HUES48 (cell line): ENCODE measurements around the gene GSTA3.
"Not testable (repeated sequence)": the region's sequence is repeated elsewhere in the genome, so short reads cannot be mapped to it uniquely, and the experiment has no call there.

Source experiments
- H3K27ac ChIP-seq: one replicate; pipeline ENCODE4 v1.7.0; 2013; ENCODE audit warnings: low read depth, low read length, inconsistent platforms
- H3K27me3 ChIP-seq: 2 replicates; pipeline ENCODE4 v1.6.1; 2013; ENCODE audit warnings: mild to moderate bottlenecking, low read length; ENCODE audit not compliant: control insufficient read depth, insufficient read depth
- H3K36me3 ChIP-seq: 2 replicates; pipeline ENCODE4 v1.6.1; 2013; ENCODE audit warnings: low read length; ENCODE audit not compliant: control insufficient read depth, insufficient read depth
- H3K4me1 ChIP-seq: 2 replicates; pipeline ENCODE4 v1.6.1; 2013; ENCODE audit warnings: mild to moderate bottlenecking, low read length; ENCODE audit not compliant: control insufficient read depth, insufficient read depth
- H3K4me3 ChIP-seq: 2 replicates; pipeline ENCODE4 v1.5.1; 2013; ENCODE audit warnings: mild to moderate bottlenecking, low read depth, low read length
- H3K9ac ChIP-seq: 2 replicates; pipeline ENCODE4 v1.6.1; 2013; ENCODE audit warnings: mild to moderate bottlenecking, low read depth, low read length, moderate library complexity
- H3K9me3 ChIP-seq: 2 replicates; pipeline ENCODE4 v1.6.1; 2013; ENCODE audit warnings: low read length; ENCODE audit not compliant: control insufficient read depth, insufficient read depth

The GSTA3 gene

DNA sequence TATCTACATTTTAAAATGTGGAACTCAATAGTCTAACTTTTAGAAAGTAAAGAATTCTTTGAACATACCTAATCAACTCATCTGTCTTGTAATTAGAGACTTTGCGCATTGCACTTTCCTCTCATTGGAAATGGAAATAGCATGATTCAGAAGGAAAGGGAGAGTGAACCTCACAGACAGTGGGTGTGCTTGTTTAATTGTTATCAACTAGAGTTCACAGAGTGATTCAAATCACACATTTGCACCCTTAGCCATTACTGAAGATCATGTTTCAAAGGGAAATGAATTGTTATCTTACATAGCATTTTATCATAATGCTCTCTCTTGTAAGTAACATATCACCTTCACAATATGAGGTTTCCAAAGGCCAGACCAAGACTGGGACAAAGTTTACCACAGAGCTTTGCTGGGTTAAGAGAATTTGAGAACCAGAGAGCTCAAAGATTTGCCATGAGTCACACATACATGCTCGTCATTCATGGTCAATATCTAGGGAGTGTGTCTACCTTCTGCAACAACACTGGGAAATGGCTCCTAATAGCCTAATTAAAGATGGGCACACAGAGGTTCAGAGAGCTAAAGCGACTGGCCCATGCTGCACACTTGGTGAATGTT lies 21.5 kb downstream of the GSTA3 start:
- H3K4me3 ChIP-seq, result no peak overlapping the region
- no peaks in the 10 kb centered on the region for H3K27me3 ChIP-seq

DNA sequence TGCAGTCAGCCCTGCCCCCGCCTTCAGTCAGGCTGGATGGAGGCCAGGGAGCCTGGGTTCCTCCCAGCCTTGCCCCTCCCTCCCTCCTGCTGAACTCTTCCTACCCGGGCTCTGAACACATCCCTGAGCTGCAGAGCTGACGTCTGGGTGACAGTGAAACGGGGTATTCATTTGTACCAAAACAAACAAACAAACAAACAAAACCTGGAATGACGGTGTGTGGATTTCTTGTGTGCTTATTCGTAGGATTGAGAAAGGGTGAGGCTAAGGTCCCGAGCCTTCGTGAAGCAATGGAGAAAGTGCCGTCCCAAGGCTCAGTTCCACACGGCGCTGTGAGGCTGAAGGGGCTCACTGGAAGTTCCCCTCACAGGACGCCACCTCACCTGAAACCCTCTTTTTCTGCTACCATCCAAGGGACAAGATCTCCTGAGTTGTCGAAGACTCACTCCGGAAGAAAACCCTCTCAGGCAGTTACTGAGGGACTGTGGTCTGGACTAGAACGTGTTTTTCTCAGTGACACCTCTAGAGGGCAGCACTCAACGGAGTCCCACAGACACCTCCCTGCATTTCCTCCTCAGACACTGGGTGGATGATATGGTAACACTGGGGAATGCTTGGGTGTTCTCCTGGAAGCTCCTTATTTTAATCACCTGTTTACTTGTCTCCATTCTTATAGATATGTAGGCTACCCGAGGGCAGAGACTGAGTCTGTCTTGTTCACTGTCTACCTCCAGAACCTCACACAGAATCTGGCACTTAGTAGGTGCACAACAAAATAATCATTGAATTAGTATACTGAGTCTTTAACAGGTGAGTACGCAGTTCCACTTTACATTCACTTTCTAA lies 27.3 kb downstream of the GSTA3 start:
- no peaks in the 10 kb centered on the region for H3K9me3 ChIP-seq
- no peaks in the 10 kb centered on the region for H3K27me3 ChIP-seq
- H3K4me1 ChIP-seq, result no peaks in the 10 kb centered on the region
- H3K27ac ChIP-seq, result no peak overlapping the region
- no peak overlapping the region for H3K9ac ChIP-seq
- peak overlapping the region; percentile 51 for H3K4me3 ChIP-seq
- H3K36me3 ChIP-seq, result no peaks in the 10 kb centered on the region

More for the DNA sequence above, 21.5 kb downstream of the GSTA3 start:
- H3K36me3 ChIP-seq, result no peaks in the 10 kb centered on the region
- no peak overlapping the region for H3K9ac ChIP-seq
- H3K27ac ChIP-seq, result no peak overlapping the region
- H3K9me3 ChIP-seq, result no peaks in the 10 kb centered on the region
- H3K4me1 ChIP-seq, result no peaks in the 10 kb centered on the region

DNA sequence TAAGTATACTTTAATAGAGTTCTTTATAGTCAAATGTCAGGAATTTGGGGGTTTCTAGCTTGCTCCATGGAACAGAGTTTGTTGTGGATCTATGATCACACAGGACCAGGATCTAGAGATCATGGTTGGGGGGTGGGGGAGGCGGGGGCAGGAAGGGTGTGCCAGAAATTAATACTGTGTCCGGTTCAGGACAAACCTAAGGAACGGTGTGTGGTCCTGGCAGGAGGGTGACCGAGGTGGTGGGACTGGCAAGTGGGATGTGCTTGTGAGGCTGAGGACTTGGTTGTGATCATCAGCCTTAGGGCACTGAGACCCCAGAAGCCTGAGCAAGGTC lies 27.9 kb downstream of the GSTA3 start:
- Histone ChIP-seq H3K27me3 (no peaks in the 10 kb centered on the region), H3K36me3 (no peaks in the 10 kb centered on the region), H3K4me1 (no peaks in the 10 kb centered on the region), H3K4me3 (no peak overlapping the region), H3K27ac (no peak overlapping the region), H3K9ac (no peak overlapping the region), H3K9me3 (no peaks in the 10 kb centered on the region)

DNA sequence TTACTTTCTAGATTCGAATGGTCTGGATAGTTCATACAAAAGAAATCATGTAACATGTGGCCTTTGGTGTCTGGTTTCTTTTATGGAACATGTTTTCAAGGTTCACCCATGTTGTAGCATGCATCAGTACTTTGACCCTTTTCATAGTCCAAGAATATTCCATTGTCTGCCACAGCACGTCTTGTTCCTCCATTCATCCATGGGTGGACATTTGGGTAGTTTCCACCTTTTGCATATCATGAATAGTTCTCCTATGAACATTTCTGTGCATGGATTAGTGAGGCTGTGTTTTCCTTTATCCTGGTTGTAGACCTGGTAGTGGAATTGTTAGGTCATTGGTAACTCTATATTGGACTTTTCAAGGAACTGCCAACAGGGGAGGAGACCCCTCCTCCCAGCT lies 31.7 kb downstream of the GSTA3 start:
- no peak overlapping the region for H3K27ac ChIP-seq
- no peak overlapping the region for H3K4me3 ChIP-seq
- no peaks in the 10 kb centered on the region for H3K27me3 ChIP-seq
- no peaks in the 10 kb centered on the region for H3K9me3 ChIP-seq
- no peaks in the 10 kb centered on the region for H3K36me3 ChIP-seq
- no peaks in the 10 kb centered on the region for H3K4me1 ChIP-seq
- no peak overlapping the region for H3K9ac ChIP-seq

DNA sequence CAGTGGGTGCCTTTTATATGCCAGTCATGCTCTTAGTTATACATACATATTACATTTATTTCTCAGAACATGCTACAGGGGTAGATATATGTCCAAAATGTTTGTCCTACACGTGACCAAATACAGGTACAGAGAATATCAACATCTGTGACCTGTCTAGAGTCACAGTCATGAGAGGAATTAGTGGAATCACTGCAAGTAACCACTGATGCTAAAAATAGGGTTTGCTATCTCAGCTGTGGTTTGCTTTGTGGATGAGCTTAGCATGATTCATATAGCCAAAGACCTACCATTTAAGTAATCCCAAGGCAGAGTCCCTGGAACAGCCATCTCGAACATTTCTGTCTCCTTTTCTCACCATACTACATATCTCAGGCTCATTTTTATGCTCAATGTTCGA lies 32.3 kb downstream of the GSTA3 start:
- no peak overlapping the region for H3K27ac ChIP-seq
- H3K9me3 ChIP-seq, result no peaks in the 10 kb centered on the region
- H3K9ac ChIP-seq, result no peak overlapping the region
- no peaks in the 10 kb centered on the region for H3K27me3 ChIP-seq
- no peaks in the 10 kb centered on the region for H3K36me3 ChIP-seq
- no peaks in the 10 kb centered on the region for H3K4me1 ChIP-seq
- H3K4me3 ChIP-seq, result no peak overlapping the region

DNA sequence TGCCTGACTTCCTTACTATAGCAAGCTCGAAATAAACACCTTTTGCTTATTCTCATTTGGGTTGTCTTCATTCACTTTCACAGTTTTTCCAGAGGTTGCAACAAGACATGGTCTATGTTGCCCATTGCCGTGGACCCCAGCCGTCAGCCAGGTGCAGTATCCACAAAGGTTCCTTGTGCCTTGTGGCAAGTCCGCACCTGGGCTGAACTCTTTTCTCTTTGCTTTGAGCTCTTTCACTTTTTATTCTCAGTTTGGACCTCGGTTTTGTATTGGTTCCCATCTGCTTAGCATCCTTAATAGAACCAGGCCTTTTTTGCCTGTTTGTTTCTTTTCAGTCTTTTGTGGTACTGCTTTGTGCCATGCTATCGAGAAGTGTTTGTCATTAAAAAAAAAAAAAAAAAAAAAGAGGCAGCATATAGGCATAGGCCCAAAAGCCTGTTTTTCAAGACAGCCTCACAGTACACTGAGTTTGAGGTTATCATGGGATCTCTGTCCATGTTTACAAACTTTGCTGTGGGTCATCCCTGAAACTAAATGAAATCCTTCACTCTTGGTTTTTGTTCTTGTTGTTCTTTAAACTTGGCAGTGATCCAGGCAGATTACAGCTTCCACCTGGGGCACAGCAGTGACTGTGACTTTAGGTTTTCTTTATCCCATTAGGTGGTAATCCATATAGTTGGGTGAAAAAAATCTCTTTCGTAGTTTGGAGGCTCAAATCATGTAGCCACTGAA lies 33.3 kb downstream of the GSTA3 start:
- no peak overlapping the region for H3K9ac ChIP-seq
- no peak overlapping the region for H3K4me3 ChIP-seq
- no peaks in the 10 kb centered on the region for H3K27me3 ChIP-seq
- H3K9me3 ChIP-seq, result no peaks in the 10 kb centered on the region
- H3K36me3 ChIP-seq, result no peaks in the 10 kb centered on the region
- no peak overlapping the region for H3K27ac ChIP-seq
- no peaks in the 10 kb centered on the region for H3K4me1 ChIP-seq

DNA sequence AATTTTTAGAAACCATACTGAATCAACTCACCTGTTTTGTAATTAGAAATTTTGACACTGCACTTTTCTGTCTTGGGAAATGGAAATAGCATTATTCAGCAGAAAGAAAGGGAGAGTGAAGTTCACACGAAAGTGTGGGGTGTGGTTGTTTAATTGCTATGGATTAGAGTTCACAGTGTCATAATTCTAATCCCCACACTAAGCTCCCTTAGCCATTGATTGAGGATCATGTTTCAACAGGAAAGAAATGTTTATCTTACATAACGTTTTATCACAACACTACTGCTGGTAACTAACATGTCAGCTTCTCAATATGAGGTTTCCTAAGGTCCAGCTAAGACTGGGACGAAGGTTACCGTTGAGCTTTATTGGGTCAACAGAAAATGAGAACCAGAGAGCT lies 37.5 kb downstream of the GSTA3 start:
- Histone ChIP-seq H3K36me3 (no peaks in the 10 kb centered on the region), H3K9ac (no peak overlapping the region), H3K4me1 (no peaks in the 10 kb centered on the region), H3K9me3 (no peaks in the 10 kb centered on the region), H3K27ac (no peak overlapping the region), H3K4me3 (no peak overlapping the region), H3K27me3 (no peaks in the 10 kb centered on the region)

DNA sequence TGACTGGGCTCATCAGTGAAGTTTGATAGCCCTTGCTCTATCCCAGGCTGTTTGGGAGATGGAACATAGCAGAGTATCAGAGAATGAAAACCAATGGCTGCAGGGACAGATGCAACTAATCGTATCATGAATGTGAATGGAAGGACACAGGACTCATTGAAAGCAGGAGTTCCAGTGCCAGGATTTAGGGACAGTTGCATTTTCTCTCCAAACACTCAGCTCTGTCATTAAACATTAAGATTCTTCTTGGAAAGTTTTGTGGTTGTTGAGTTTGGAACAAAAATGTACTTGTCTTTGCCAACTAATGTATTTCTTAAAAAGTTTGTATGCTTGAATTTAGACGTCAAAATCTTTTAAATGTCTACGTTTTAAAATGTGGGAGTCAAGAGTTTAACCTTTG lies 37.9 kb downstream of the GSTA3 start:
- Histone ChIP-seq H3K9me3 (no peaks in the 10 kb centered on the region), H3K4me1 (no peaks in the 10 kb centered on the region), H3K9ac (no peak overlapping the region), H3K36me3 (no peaks in the 10 kb centered on the region), H3K27me3 (no peaks in the 10 kb centered on the region), H3K27ac (no peak overlapping the region), H3K4me3 (no peak overlapping the region)

DNA sequence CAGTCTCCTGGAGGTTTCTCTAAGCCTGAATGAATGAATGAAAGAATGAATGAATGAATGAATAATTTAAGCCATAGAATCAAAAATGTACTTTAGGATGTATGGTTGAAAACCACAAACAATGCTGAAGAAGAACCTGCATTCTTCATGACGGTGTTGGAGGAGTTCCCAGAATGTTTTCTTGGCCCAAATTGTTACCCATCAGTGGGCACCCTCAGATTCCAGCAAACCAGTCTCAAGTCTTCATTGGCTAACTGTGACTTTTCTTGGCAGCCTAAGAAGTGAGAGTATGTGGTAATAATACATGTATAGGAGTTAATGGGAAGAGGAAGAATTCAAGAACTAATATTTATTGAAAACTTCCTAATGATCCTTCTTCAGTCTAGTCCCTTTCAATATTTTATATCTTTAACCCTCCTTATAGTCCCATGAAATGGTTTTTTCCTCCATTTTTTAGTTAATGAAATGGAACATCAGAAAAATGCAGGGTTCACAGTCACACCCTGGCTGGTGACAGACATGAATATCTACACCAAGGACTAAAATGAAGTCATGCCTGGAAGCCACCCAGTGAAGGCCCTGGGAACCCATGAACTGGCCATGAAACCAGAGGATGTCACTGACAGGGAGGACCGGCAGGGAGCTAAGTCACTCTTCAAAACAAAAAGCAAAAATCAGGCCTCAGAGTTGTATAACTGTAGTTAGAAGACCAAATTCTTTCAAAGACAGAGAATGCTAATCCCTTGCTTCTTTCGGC lies 39.0 kb downstream of the GSTA3 start:
- H3K27ac ChIP-seq, H3K4me1 ChIP-seq, H3K9ac ChIP-seq, H3K36me3 ChIP-seq, H3K9me3 ChIP-seq, H3K27me3 ChIP-seq, H3K4me3 ChIP-seq: not testable (repeated sequence)

DNA sequence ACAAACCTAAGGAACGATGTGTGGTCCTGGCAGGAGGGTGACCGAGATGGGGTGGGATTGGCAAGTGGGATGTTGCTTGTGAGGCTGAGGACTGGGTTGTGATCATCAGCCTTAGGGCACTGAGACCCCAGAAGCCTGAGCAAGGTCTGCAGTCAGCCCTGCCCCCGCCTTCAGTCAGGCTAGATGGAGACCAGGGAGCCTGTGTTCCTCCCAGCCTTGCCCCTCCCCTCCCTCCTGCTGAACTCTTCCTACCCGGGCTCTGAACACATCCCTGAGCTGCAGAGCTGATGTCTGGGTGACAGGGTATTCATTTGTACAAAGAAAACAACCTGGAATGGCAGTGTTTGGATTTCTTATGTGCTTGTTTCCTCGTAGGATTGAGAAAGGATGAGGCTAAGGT lies 40.6 kb downstream of the GSTA3 start:
- H3K4me1 ChIP-seq, H3K9me3 ChIP-seq, H3K36me3 ChIP-seq, H3K27me3 ChIP-seq, H3K9ac ChIP-seq, H3K27ac ChIP-seq, H3K4me3 ChIP-seq: not testable (repeated sequence)

DNA sequence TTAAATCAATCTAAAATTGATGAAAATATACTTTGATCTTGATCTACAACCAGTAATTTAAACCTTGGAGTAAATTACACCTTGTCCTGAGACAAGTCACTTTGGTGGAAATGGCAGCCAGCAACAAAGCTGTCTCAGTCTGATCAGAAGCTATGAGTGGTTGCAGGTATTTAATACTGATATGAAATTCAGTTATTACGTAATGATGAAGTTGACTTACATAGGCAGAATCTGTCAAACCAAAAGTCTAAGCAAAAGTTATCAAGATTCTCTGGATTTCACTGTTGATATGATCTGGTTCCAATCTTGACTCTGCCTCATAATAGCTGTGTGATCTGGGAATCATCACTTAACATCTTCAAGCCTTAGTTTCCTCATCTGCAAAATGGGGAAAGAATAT lies 41.3 kb downstream of the GSTA3 start:
- Histone ChIP-seq H3K9me3 (no peaks in the 10 kb centered on the region), H3K4me3 (no peak overlapping the region), H3K27me3 (no peaks in the 10 kb centered on the region), H3K9ac (no peak overlapping the region), H3K36me3 (no peaks in the 10 kb centered on the region), H3K27ac (no peak overlapping the region), H3K4me1 (no peaks in the 10 kb centered on the region)
